Measurements from ENCODE around the gene FBXO9.

DNA sequence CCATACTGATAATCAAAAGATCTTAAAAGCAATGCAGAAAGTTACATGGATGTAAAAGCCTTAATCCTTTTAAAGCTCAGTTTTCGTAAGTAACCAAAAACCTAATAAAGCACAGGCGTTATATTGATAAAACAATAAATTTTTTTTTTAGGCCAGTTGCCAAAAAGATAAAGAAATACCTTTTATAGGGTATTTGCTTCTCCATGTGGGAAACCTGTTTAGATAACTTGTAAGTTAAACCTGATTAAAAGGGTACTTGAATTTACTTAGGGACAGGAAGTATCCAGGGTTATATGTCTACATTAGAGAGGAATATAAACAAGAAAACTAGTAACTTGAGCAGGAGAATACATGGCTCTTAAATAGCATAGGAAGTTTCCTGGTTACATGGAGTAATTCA is 21.1 kb downstream of the FBXO9 start:
- no peak for TF ChIP-seq POLR2A (IDR thresholded peaks at IDR 0.05; ENCODE audit: low read length)
- no peak for TF ChIP-seq GATA1 (IDR thresholded peaks at IDR 0.05; ENCODE audit: low read depth, low read length)

Measured in erythroblast (primary cell).